Gastrocnemius medialis (tissue), 4 donors: ENCODE measurements around the gene CDH4. TPM values are rescaled to one million over a fixed set of nuclear protein-coding genes. Genes with fewer than 3 reads are reported as not detected.

Experiments
- ATAC-seq, 2 donors: fragments of 150-250 bp; one replicate each; pipeline ENCODE4 v1.9.1; 2016
- DNase-seq, 2 donors: peaks; one replicate each; pipeline ENCODE4 v3.0.0-alpha.2; 2019
- H3K27ac ChIP-seq, 4 donors: fragments of 200-600 bp; sonication (generic); 1 replicate in 1 of 4; 2 replicates in 3 of 4; pipeline ENCODE4 v1.5.1; 2016 to 2018; ENCODE audit warnings: mild to moderate bottlenecking in 2 of 4, moderate library complexity in 1 of 4
- H3K27me3 ChIP-seq, 3 donors: fragments of 200-600 bp; sonication (generic) in 2 of 3; 1 replicate in 1 of 3; 2 replicates in 2 of 3; pipeline versions ENCODE4 v1.5.1 to v1.6.0; 2016 to 2019; ENCODE audit warnings: mild to moderate bottlenecking in 1 of 3, moderate library complexity in 1 of 3
- H3K36me3 ChIP-seq, 2 donors: fragments of 200-600 bp; sonication (generic) in 1 of 2; one replicate each; pipeline ENCODE4 v1.5.1; 2017 to 2018
- H3K4me1 ChIP-seq, 2 donors: fragments of 200-600 bp; sonication (generic) in 1 of 2; one replicate each; pipeline ENCODE4 v1.5.1; 2016 to 2017; ENCODE audit warnings: mild to moderate bottlenecking in 2 of 2
- H3K4me3 ChIP-seq, 4 donors: fragments of 200-600 bp; sonication (generic) in 3 of 4; 1 replicate in 1 of 4; 2 replicates in 3 of 4; pipeline ENCODE4 v1.5.1; 2016 to 2019; ENCODE audit warnings: mild to moderate bottlenecking in 2 of 4
- H3K9me3 ChIP-seq, 3 donors: fragments of 200-600 bp; sonication (generic) in 2 of 3; 1 replicate in 1 of 3; 2 replicates in 2 of 3; pipeline ENCODE4 v1.5.1; 2016 to 2019
- CTCF ChIP-seq, 5 experiments: fragments of 450-650 bp in 3 of 5; fragments of 200-600 bp in 2 of 5; sonication (generic) in 2 of 5; IDR thresholded peaks in 4 of 5; conservative IDR thresholded peaks in 1 of 5; 1 replicate in 4 of 5; 2 replicates in 1 of 5; pipeline ENCODE4 v1.5.1; 2016 to 2019; ENCODE audit warnings: antibody characterized with exemption in 5 of 5, mild to moderate bottlenecking in 3 of 5, moderate library complexity in 3 of 5
- POLR2A ChIP-seq, 2 donors: fragments of 450-650 bp; IDR thresholded peaks; one replicate each; pipeline ENCODE4 v1.6.1; 2017; ENCODE audit warnings: antibody characterized with exemption in 2 of 2, mild to moderate bottlenecking in 2 of 2, moderate library complexity in 2 of 2
- in situ Hi-C, 4 donors: fragments of 200-750 bp; cut with MboI; loops; one replicate each; pipeline versions ENCODE4 v1.15.0 to v1.8.0; 2017; ENCODE audit warnings: low sequenced_read_pairs in 4 of 4
- intact Hi-C: fragments of 100-400 bp; cut with DNase I; formaldehyde crosslinking; loops from one replicate; pipeline ENCODE4 v1.15.1; 2023; ENCODE audit warnings: low total_unique reads
- total RNA-seq, 4 donors: library from RNA; depleted of rRNA; stranded (reverse); fragments of >200 nt; gene quantifications; one replicate each; pipeline versions ENCODE4 v1.1.0 to v1.2.3, GENCODE V29; 2016

CDH4 gene
- total RNA-seq, 4 donors from 2014 or later, result 0.38 to 1.2 (median 0.86) TPM

GRCh38 chr20:61480158-61480825, 228.2 kb downstream of the CDH4 start:
- Histone ChIP-seq H3K4me3 (no peak overlapping the region), H3K4me1 (no peaks in the 10 kb centered on the region), H3K27ac (no peak overlapping the region), H3K9me3 (no peaks in the 10 kb centered on the region), H3K36me3 (no peaks in the 10 kb centered on the region), H3K27me3 (no peaks in the 10 kb centered on the region)
- in situ Hi-C loops, result no loop called here
- DNase-seq (no peak), ATAC-seq (no peak)
- TF ChIP-seq CTCF (IDR thresholded peaks at IDR 0.05 in 4 of 5, conservative IDR thresholded peaks at IDR 0.05 in 1 of 5) (no peak), POLR2A (IDR thresholded peaks at IDR 0.05) (no peak)
- intact Hi-C loops, result no loop called here

- H3K36me3 ChIP-seq, result no peaks in the 10 kb centered on the region
- DNase-seq (no peak), ATAC-seq (no peak)
- in situ Hi-C loops, result no loop called here
- no peaks in the 10 kb centered on the region for H3K27me3 ChIP-seq
- H3K4me1 ChIP-seq, result no peaks in the 10 kb centered on the region
- H3K9me3 ChIP-seq, result no peaks in the 10 kb centered on the region
- no peak for TF ChIP-seq CTCF (IDR thresholded peaks at IDR 0.05 in 4 of 5, conservative IDR thresholded peaks at IDR 0.05 in 1 of 5)
- H3K27ac ChIP-seq, result no peak overlapping the region
- intact Hi-C loops, result no loop called here
- H3K4me3 ChIP-seq, result no peak overlapping the region
Observed at GRCh38 chr20:61482056-61482887, 230.2 kb downstream of the CDH4 start.

GRCh38 chr20:61482901-61483300, 230.8 kb downstream of the CDH4 start:
- Histone ChIP-seq H3K4me3 (no peak overlapping the region), H3K36me3 (no peaks in the 10 kb centered on the region), H3K27me3 (no peaks in the 10 kb centered on the region), H3K9me3 (no peaks in the 10 kb centered on the region), H3K4me1 (no peaks in the 10 kb centered on the region), H3K27ac (no peak overlapping the region)
- ATAC-seq (no peak), DNase-seq (no peak)
- TF ChIP-seq CTCF (IDR thresholded peaks at IDR 0.05 in 4 of 5, conservative IDR thresholded peaks at IDR 0.05 in 1 of 5) (no peak), POLR2A (IDR thresholded peaks at IDR 0.05) (no peak)
- in situ Hi-C loops, result no loop called here
- intact Hi-C loops, result no loop called here

GRCh38 chr20:61483336-61484067, 231.4 kb downstream of the CDH4 start:
- ATAC-seq, result no peak
- H3K27me3 ChIP-seq, result no peaks in the 10 kb centered on the region
- no peak overlapping the region for H3K4me3 ChIP-seq
- intact Hi-C loops (no loop called here), in situ Hi-C loops (no loop called here)
- DNase-seq, result no peak
- no peaks in the 10 kb centered on the region for H3K36me3 ChIP-seq
- no peak overlapping the region for H3K27ac ChIP-seq
- H3K9me3 ChIP-seq, result no peaks in the 10 kb centered on the region
- TF ChIP-seq CTCF (IDR thresholded peaks at IDR 0.05 in 4 of 5, conservative IDR thresholded peaks at IDR 0.05 in 1 of 5) (no peak), POLR2A (IDR thresholded peaks at IDR 0.05) (no peak)
- no peaks in the 10 kb centered on the region for H3K4me1 ChIP-seq
